ENCODE data around the gene TNNC2. TPM values are rescaled to one million over a fixed set of nuclear protein-coding genes. Genes with fewer than 3 reads are reported as not detected.

The TNNC2 gene
- polyA plus RNA-seq, 1 of the 3 experiments (the other 2 are of a cell fraction), result 1.1 TPM

GRCh38 chr20:45850238-45850637, 23.1 kb upstream of the TNNC2 start:
- H3K4me3 ChIP-seq (ENCODE audit: low read depth in 2 of 2, low read length in 1 of 2), result no peak overlapping the region
- H3K27me3 ChIP-seq (ENCODE audit: insufficient read depth), result no peaks in the 10 kb centered on the region
- H4K20me1 ChIP-seq (ENCODE audit: insufficient read depth), result no peaks in the 10 kb centered on the region
- POLR2A ChIA-PET, result no interaction called here
- peaks cover 0 to 4% of the 10 kb centered on the region in 2 experiments; a peak in 1 of 4 replicates for H3K4me1 ChIP-seq (ENCODE audit: control insufficient read depth in 1 of 2, insufficient read depth in 2 of 2, low read depth in 1 of 2, low read length in 1 of 2)
- no peak overlapping the region for H3K27ac ChIP-seq (ENCODE audit: low read depth in 2 of 2, low read length in 1 of 2)
- 100% methylated on average over 2 of the region's 2 CpGs for WGBS (ENCODE audit: low lambda C conversion rate)
- H3K9me3 ChIP-seq, result no peaks in the 10 kb centered on the region
- H3F3A ChIP-seq (replicated peaks; ENCODE audit: insufficient read depth), result peaks cover 3% of the 10 kb centered on the region
- no peak overlapping the region for H3K4me2 ChIP-seq
- CTCF ChIA-PET, result no interaction called here
- no peak overlapping the region for H3K9ac ChIP-seq
- peaks cover 13% of the 10 kb centered on the region; the same call in 1 of the 2 replicates for H3K79me2 ChIP-seq (ENCODE audit: insufficient read depth)
- H2AFZ ChIP-seq (ENCODE audit: low read depth), result no peak overlapping the region
- H3K9me2 ChIP-seq, result no peaks in the 10 kb centered on the region
- no peak for DNase-seq
- TF ChIP-seq POLR2AphosphoS5 (IDR thresholded peaks at IDR 0.05; ENCODE audit: low read depth, low read length) (no peak), JUND (IDR thresholded peaks at IDR 0.05) (no peak), YY1 (IDR thresholded peaks at IDR 0.05; ENCODE audit: low read depth) (no peak), GATA2 (CRISPR knock-in tag; IDR thresholded peaks at IDR 0.05) (no peak), MAX (IDR thresholded peaks at IDR 0.05; ENCODE audit: low read depth) (no peak), FOSL2 (IDR thresholded peaks at IDR 0.05; ENCODE audit: borderline replicate concordance, low read depth) (no peak), NFIC (IDR thresholded peaks at IDR 0.05; ENCODE audit: borderline replicate concordance) (no peak), ELF1 (IDR thresholded peaks at IDR 0.05) (no peak), CHD2 (IDR thresholded peaks at IDR 0.05; ENCODE audit: low read length, partially characterized antibody) (no peak), TCF12 (IDR thresholded peaks at IDR 0.05) (no peak), SMC3 (IDR thresholded peaks at IDR 0.05; ENCODE audit: low read depth, low read length) (no peak), TAF1 (IDR thresholded peaks at IDR 0.05; ENCODE audit: borderline replicate concordance, low read depth, low read length) (no peak), ZBTB33 (IDR thresholded peaks at IDR 0.05; ENCODE audit: borderline replicate concordance, low read depth) (no peak), RAD21 (IDR thresholded peaks at IDR 0.05; ENCODE audit: low read length) (no peak)
- TF ChIP-seq, protein P1, sequence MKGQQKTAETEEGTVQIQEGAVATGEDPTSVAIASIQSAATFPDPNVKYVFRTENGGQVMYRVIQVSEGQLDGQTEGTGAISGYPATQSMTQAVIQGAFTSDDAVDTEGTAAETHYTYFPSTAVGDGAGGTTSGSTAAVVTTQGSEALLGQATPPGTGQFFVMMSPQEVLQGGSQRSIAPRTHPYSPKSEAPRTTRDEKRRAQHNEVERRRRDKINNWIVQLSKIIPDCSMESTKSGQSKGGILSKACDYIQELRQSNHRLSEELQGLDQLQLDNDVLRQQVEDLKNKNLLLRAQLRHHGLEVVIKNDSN (IDR thresholded peaks at IDR 0.05; ENCODE audit: borderline replicate concordance, low read depth), result no peak
- H3K36me3 ChIP-seq (replicated peaks in 1 of 2; ENCODE audit: control insufficient read depth in 1 of 2, insufficient read depth in 2 of 2, low read length in 1 of 2), result peaks cover 19 to 33% of the 10 kb centered on the region in 2 experiments

DNA sequence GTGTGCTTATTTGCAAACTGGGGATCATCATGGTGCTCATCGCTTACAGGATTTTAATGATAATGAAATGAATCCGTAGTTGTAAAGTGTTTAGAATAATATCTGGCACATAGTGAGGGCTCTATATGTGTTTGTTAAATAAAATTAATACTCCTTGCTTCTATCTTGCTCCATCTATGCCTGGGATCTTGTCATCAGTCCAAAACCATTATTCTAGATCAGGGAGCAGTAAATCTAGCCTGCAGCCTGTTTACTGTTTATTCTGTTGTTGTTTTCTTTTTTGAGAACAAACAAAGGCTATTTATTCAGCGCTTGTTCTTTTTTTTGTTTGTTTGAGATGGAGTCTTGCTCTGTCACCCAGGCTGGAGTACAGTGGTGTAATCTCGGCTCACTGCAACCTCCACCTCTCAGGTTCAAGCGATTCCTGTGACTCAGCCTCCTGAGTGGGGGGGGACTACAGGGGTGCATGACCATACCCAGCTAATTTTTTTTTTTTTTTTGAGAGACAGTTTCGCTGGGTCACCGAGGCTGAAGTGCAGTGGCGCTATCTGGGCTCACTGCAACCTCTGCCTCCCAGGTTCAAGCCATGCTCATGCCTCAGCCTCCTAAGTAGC, 22.0 kb upstream of the TNNC2 start:
- peaks cover 7% of the 10 kb centered on the region; the same call in 1 of the 2 replicates for H3K79me2 ChIP-seq (ENCODE audit: insufficient read depth)
- H3K4me3 ChIP-seq (ENCODE audit: low read depth in 2 of 2, low read length in 1 of 2), result no peak overlapping the region
- H3K4me2 ChIP-seq, result no peak overlapping the region
- no peak overlapping the region for H2AFZ ChIP-seq (ENCODE audit: low read depth)
- no peaks in the 10 kb centered on the region for H3K9me3 ChIP-seq
- peaks cover 26 to 37% of the 10 kb centered on the region in 2 experiments for H3K36me3 ChIP-seq (replicated peaks in 1 of 2; ENCODE audit: control insufficient read depth in 1 of 2, insufficient read depth in 2 of 2, low read length in 1 of 2)
- H3K27me3 ChIP-seq (ENCODE audit: insufficient read depth), result no peaks in the 10 kb centered on the region
- no peak overlapping the region for H3K27ac ChIP-seq (ENCODE audit: low read depth in 2 of 2, low read length in 1 of 2)
- H3K4me1 ChIP-seq (ENCODE audit: control insufficient read depth in 1 of 2, insufficient read depth in 2 of 2, low read depth in 1 of 2, low read length in 1 of 2), result no peaks in the 10 kb centered on the region
- H3K9me2 ChIP-seq, result no peaks in the 10 kb centered on the region
- no peaks in the 10 kb centered on the region for H4K20me1 ChIP-seq (ENCODE audit: insufficient read depth)
- no peak overlapping the region for H3K9ac ChIP-seq
- TF ChIP-seq POLR2AphosphoS5 (IDR thresholded peaks at IDR 0.05; ENCODE audit: low read depth, low read length), result no peak
- no peak for TF ChIP-seq MXI1 (IDR thresholded peaks at IDR 0.05; ENCODE audit: low read depth, low read length)
- no peak for TF ChIP-seq ZBTB33 (IDR thresholded peaks at IDR 0.05; ENCODE audit: borderline replicate concordance, low read depth)
- no peak for TF ChIP-seq EP300 (IDR thresholded peaks at IDR 0.05; ENCODE audit: borderline replicate concordance in 1 of 2, low read depth in 1 of 2, low read length in 1 of 2)
- no peak for TF ChIP-seq NRF1 (IDR thresholded peaks at IDR 0.05; ENCODE audit: low read depth, low read length)
- TF ChIP-seq MAX (IDR thresholded peaks at IDR 0.05; ENCODE audit: low read depth), result no peak
- no peak for TF ChIP-seq SIN3A (IDR thresholded peaks at IDR 0.05; ENCODE audit: borderline replicate concordance, low read depth, low read length)
- POLR2A ChIA-PET, result interaction anchor here (1.5 kb wide), 1 partner anchor 10 kb away, joined by 3 read pairs; no protein-coding TSS in a partner anchor
- peaks cover 3% of the 10 kb centered on the region for H3F3A ChIP-seq (replicated peaks; ENCODE audit: insufficient read depth)
- DNase-seq, result no peak
- CTCF ChIA-PET, result interaction anchor here (1.6 kb wide), 1 partner anchor 41 kb away, joined by 3 read pairs; no protein-coding TSS in a partner anchor
- WGBS (ENCODE audit: low lambda C conversion rate), result 89% methylated on average over 8 of the region's 8 CpGs

All from SK-N-SH (cell line).